ENCODE results near the gene FHIP2A.

DNA sequence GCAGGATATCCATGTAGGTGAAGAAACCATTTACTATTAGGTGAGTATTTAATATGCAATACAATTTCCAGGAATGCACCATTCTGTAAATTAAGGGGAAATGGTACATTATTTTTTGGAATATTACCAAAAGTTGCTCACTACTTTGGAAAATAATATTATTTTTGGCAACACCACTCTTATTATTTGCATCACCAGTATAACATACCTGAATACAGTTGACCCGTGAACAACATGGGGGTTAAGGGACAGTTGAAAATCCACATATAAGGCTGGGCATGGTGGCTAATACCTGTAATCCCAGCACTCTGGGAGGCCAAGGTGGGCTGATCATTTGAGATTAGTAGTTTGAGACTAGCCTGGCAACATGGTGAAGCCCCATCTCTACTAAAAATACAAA lies 21.2 kb upstream of the FHIP2A start:
- TF ChIP-seq, protein P1, sequence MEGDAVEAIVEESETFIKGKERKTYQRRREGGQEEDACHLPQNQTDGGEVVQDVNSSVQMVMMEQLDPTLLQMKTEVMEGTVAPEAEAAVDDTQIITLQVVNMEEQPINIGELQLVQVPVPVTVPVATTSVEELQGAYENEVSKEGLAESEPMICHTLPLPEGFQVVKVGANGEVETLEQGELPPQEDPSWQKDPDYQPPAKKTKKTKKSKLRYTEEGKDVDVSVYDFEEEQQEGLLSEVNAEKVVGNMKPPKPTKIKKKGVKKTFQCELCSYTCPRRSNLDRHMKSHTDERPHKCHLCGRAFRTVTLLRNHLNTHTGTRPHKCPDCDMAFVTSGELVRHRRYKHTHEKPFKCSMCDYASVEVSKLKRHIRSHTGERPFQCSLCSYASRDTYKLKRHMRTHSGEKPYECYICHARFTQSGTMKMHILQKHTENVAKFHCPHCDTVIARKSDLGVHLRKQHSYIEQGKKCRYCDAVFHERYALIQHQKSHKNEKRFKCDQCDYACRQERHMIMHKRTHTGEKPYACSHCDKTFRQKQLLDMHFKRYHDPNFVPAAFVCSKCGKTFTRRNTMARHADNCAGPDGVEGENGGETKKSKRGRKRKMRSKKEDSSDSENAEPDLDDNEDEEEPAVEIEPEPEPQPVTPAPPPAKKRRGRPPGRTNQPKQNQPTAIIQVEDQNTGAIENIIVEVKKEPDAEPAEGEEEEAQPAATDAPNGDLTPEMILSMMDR (IDR thresholded peaks at IDR 0.05 in 4 of 5, conservative IDR thresholded peaks at IDR 0.05 in 1 of 5), result no peak
- TF ChIP-seq POLR2A (IDR thresholded peaks at IDR 0.05), result no peak
